Measurements from ENCODE around the gene CDK6. TPM values are rescaled to one million over a fixed set of nuclear protein-coding genes. Genes with fewer than 3 reads are reported as not detected.

The CDK6 gene
- total RNA-seq, 3 donors from 2014 or later (not counting 1 experiment from before 2014, with no cell fraction given) = 41.1 to 46.3 (median 45.1) TPM

GRCh38 chr7:92881091-92881485, 44.7 kb upstream of the CDK6 start:
- Histone ChIP-seq H3K4me1 (ENCODE audit: control insufficient read depth, insufficient read depth, low read length) (peaks cover 9% of the 10 kb centered on the region), H3K36me3 (ENCODE audit: control insufficient read depth, insufficient read depth, low read length) (no peaks in the 10 kb centered on the region), H3K27me3 (ENCODE audit: control insufficient read depth, insufficient read depth, low read length) (peaks cover 2% of the 10 kb centered on the region), H3K27ac (ENCODE audit: low read length) (no peak overlapping the region), H3K9me3 (ENCODE audit: control insufficient read depth, insufficient read depth, low read length) (no peaks in the 10 kb centered on the region), H3K4me3 (ENCODE audit: low read length) (no peak overlapping the region)
- ATAC-seq = peak in 1 of 3 donors; percentile 50
- Mint-ChIP-seq H3K9me3 (peaks cover 2 to 5% of the 10 kb centered on the region in 2 donors), H3K4me3 (no peak overlapping the region), H3K27ac (peak overlapping the region in 1 of 2 donors; percentile 57), H3K4me1 (peaks cover 7 to 16% of the 10 kb centered on the region in 2 donors), H3K27me3 (ENCODE audit: low read depth in 2 of 2) (peaks cover 0 to 6% of the 10 kb centered on the region in 2 donors), H3K36me3 (peaks cover 11% of the 10 kb centered on the region)
- intact Hi-C loops (cut with micrococcal nuclease) = no loop called here
- WGBS (ENCODE audit: insufficient coverage) = 50% methylated on average over 4 of the region's 4 CpGs
- peak in 1 of 2 donors; percentile 6 for DNase-seq
- TF ChIP-seq CTCF (IDR thresholded peaks at IDR 0.05) = no peak

GRCh38 chr7:92880212-92881090, 44.1 kb upstream of the CDK6 start:
- peak in 2 of 3 donors; percentile 35 to 57 for ATAC-seq
- 96% methylated on average over 2 of the region's 2 CpGs for WGBS (ENCODE audit: insufficient coverage)
- Mint-ChIP-seq H3K9me3 (peaks cover 2 to 5% of the 10 kb centered on the region in 2 donors), H3K27me3 (ENCODE audit: low read depth in 2 of 2) (peaks cover 0 to 6% of the 10 kb centered on the region in 2 donors), H3K27ac (peak overlapping the region in 1 of 2 donors; percentile 57), H3K4me3 (no peak overlapping the region), H3K36me3 (peaks cover 11% of the 10 kb centered on the region), H3K4me1 (peaks cover 7 to 16% of the 10 kb centered on the region in 2 donors)
- Histone ChIP-seq H3K27ac (ENCODE audit: low read length) (no peak overlapping the region), H3K36me3 (ENCODE audit: control insufficient read depth, insufficient read depth, low read length) (no peaks in the 10 kb centered on the region), H3K4me1 (ENCODE audit: control insufficient read depth, insufficient read depth, low read length) (peaks cover 9% of the 10 kb centered on the region), H3K4me3 (ENCODE audit: low read length) (no peak overlapping the region), H3K27me3 (ENCODE audit: control insufficient read depth, insufficient read depth, low read length) (peaks cover 2% of the 10 kb centered on the region), H3K9me3 (ENCODE audit: control insufficient read depth, insufficient read depth, low read length) (no peaks in the 10 kb centered on the region)
- no peak for TF ChIP-seq CTCF (IDR thresholded peaks at IDR 0.05)
- intact Hi-C loops (cut with micrococcal nuclease) = no loop called here
- DNase-seq = peak in 1 of 2 donors; percentile 38

GRCh38 chr7:92877367-92877766, 41.0 kb upstream of the CDK6 start:
- H3K27ac ChIP-seq (ENCODE audit: low read length) = no peak overlapping the region
- peaks cover 9% of the 10 kb centered on the region for H3K4me1 ChIP-seq (ENCODE audit: control insufficient read depth, insufficient read depth, low read length)
- Mint-ChIP-seq H3K36me3 (peaks cover 3% of the 10 kb centered on the region), H3K4me1 (peaks cover 7 to 16% of the 10 kb centered on the region in 2 donors), H3K27ac (no peak overlapping the region), H3K27me3 (ENCODE audit: low read depth in 2 of 2) (no peaks in the 10 kb centered on the region), H3K4me3 (no peak overlapping the region), H3K9me3 (peaks cover under 1% of the 10 kb centered on the region in 2 donors)
- no peaks in the 10 kb centered on the region for H3K9me3 ChIP-seq (ENCODE audit: control insufficient read depth, insufficient read depth, low read length)
- TF ChIP-seq CTCF (IDR thresholded peaks at IDR 0.05) = no peak
- intact Hi-C loops (cut with micrococcal nuclease) = no loop called here
- no peaks in the 10 kb centered on the region for H3K36me3 ChIP-seq (ENCODE audit: control insufficient read depth, insufficient read depth, low read length)
- DNase-seq (peak in 1 of 2 donors; percentile 17), ATAC-seq (no peak)
- no peaks in the 10 kb centered on the region for H3K27me3 ChIP-seq (ENCODE audit: control insufficient read depth, insufficient read depth, low read length)
- no peak overlapping the region for H3K4me3 ChIP-seq (ENCODE audit: low read length)
- WGBS (ENCODE audit: insufficient coverage) = no CpG with 5 or more reads among the region's 1 CpG
